ENCODE data around the gene TIMM21.

Gene TIMM21

DNA sequence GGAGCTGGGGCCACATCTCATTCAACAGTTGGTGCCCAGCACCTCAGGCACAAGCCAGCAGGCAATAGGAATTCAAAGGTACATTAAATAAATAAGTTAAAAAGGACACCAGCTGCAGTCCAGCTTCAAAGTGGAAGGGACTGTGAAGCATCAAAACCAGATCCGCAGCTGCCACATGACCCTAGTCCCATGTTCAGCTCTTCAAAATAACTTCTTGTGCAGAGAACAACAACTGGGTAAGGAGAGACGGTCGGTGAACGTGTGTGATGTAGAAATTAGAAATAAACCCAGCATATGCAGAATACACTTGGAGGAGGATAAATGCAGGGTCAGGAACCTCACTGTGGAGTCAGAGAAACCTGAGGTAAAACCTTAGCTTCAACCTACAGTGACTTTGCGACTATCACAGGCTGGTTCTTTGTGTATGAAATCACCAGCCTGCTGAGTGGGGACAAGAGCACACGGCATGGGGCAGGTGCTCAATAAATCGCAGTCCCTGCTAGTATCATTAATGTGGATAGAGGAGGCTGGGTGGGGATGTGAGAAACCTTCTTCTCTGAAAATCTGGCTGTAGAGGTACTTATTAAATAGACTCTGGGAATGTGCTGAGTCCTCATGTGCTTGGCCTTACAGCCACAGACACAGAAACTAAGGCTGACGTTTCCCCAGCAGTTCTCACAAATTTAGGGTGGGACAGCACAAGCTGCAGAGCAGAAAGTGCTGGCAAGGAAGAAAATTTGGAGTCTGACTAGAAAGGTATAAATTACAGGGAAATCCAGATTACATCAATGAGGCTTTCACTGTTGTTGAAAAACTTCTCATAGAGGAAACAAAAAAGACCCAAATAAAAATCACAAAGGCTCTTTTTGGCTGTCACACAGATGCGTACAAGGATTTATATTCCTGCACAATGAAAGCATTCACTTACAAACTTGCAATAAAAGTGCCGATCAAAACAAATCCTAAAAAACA, 21.4 kb upstream of the TIMM21 start:
- Histone ChIP-seq H3K9me3 (ENCODE audit: control insufficient read depth in 1 of 2, low read length in 2 of 2) (no peaks in the 10 kb centered on the region), H3K27ac (ENCODE audit: low read length) (no peak overlapping the region)

DNA sequence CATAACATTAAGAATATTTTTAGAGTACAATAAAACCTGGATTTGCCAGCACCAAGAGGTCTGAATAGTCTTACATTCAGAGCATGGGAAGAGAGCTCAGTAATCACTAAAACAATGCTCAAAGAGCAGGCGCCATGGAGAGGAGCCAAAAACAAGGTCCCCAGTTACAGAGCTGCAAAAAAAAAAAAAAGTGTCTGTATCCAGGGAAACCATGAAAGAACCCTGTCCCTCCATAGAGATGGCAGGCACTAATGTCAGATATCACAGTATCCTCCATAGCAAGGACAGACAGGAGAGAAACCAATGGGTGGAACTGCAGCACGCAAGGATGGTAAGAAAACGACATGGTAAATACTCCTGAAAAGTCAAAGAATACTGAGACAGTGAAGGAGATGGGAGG, 20.2 kb upstream of the TIMM21 start:
- Histone ChIP-seq H3K9me3 (ENCODE audit: control insufficient read depth in 1 of 2, low read length in 2 of 2) (no peaks in the 10 kb centered on the region), H3K27ac (ENCODE audit: low read length) (no peak overlapping the region), H3K4me1 (ENCODE audit: control insufficient read depth in 1 of 2, insufficient read depth in 2 of 2, low read length in 2 of 2) (peaks cover 0 to 6% of the 10 kb centered on the region in 2 donors), H3K36me3 (ENCODE audit: control insufficient read depth in 1 of 2, insufficient read depth in 2 of 2, low read length in 2 of 2) (no peaks in the 10 kb centered on the region), H3K4me3 (ENCODE audit: low read depth in 1 of 2, low read length in 2 of 2) (no peak overlapping the region), H3K27me3 (ENCODE audit: low read depth, low read length) (no peaks in the 10 kb centered on the region)

More for the DNA sequence above, 21.4 kb upstream of the TIMM21 start:
- no peaks in the 10 kb centered on the region for H3K36me3 ChIP-seq (ENCODE audit: control insufficient read depth in 1 of 2, insufficient read depth in 2 of 2, low read length in 2 of 2)
- no peaks in the 10 kb centered on the region for H3K27me3 ChIP-seq (ENCODE audit: low read depth, low read length)
- H3K4me3 ChIP-seq (ENCODE audit: low read depth in 1 of 2, low read length in 2 of 2): no peak overlapping the region
- no peaks in the 10 kb centered on the region for H3K4me1 ChIP-seq (ENCODE audit: control insufficient read depth in 1 of 2, insufficient read depth in 2 of 2, low read length in 2 of 2)

- H3K4me3 ChIP-seq (ENCODE audit: low read depth in 1 of 2, low read length in 2 of 2): no peak overlapping the region
- no peaks in the 10 kb centered on the region for H3K36me3 ChIP-seq (ENCODE audit: control insufficient read depth in 1 of 2, insufficient read depth in 2 of 2, low read length in 2 of 2)
- H3K27ac ChIP-seq (ENCODE audit: low read length): no peak overlapping the region
- no peaks in the 10 kb centered on the region for H3K9me3 ChIP-seq (ENCODE audit: control insufficient read depth in 1 of 2, low read length in 2 of 2)
- peaks cover 0 to 6% of the 10 kb centered on the region in 2 donors for H3K4me1 ChIP-seq (ENCODE audit: control insufficient read depth in 1 of 2, insufficient read depth in 2 of 2, low read length in 2 of 2)
- H3K27me3 ChIP-seq (ENCODE audit: low read depth, low read length): no peaks in the 10 kb centered on the region
Measured at GRCh38 chr18:74131124-74131523, 17.2 kb upstream of the TIMM21 start.

DNA sequence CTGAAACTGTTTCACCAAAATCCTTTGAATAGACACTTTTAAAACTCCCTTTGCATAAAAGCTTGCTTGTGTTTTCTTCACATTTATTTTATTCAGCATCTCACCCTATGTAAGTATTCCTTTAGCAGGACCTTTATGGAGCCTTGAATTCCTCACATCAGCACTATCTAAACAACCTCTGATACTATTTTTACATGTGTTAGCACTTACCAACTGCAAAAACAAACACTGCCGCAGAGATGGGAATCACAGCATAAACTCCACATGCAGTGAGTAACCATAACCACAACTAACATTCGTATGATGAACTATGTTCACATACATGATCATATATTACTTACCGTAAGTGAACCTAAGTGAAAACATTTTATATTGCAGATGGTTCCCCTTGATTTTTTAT, 16.1 kb upstream of the TIMM21 start:
- no peak overlapping the region for H3K4me3 ChIP-seq (ENCODE audit: low read depth in 1 of 2, low read length in 2 of 2)
- H3K36me3 ChIP-seq (ENCODE audit: control insufficient read depth in 1 of 2, insufficient read depth in 2 of 2, low read length in 2 of 2): no peaks in the 10 kb centered on the region
- no peaks in the 10 kb centered on the region for H3K27me3 ChIP-seq (ENCODE audit: low read depth, low read length)
- H3K9me3 ChIP-seq (ENCODE audit: control insufficient read depth in 1 of 2, low read length in 2 of 2): no peaks in the 10 kb centered on the region
- H3K27ac ChIP-seq (ENCODE audit: low read length): no peak overlapping the region
- H3K4me1 ChIP-seq (ENCODE audit: control insufficient read depth in 1 of 2, insufficient read depth in 2 of 2, low read length in 2 of 2): peaks cover 0 to 6% of the 10 kb centered on the region in 2 donors

DNA sequence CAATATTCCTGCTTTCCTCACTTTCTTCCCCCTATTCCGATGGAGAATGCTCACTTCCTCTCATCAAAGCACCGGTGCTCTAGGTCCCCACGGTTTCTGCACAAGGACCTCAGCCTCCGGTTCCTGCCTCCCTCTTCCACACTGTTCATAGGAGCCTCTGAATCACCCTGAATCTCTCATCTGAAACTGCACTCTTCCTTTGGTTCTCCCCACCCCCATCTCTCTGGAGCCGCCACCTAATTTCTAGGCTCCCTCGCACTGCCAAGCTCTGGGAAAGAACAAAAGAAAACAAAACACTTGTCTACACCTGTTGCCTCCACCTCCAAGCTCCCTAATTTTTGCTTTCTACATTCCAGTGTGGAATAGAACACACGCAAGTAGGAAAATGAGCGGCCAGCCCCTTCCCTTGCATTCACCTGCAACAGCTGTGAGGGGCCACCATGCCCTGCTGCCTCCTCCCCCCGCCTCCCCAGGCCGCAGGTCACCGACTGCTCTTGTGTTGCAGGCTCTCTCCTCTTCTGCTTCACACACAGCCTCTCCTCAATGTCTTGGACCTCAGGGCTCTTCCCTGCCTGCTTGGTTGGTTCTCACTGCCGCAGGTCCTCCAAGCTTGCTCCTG, 10.3 kb upstream of the TIMM21 start:
- Histone ChIP-seq H3K36me3 (ENCODE audit: control insufficient read depth in 1 of 2, insufficient read depth in 2 of 2, low read length in 2 of 2) (no peaks in the 10 kb centered on the region), H3K4me1 (ENCODE audit: control insufficient read depth in 1 of 2, insufficient read depth in 2 of 2, low read length in 2 of 2) (no peaks in the 10 kb centered on the region), H3K27ac (ENCODE audit: low read length) (no peak overlapping the region)

DNA sequence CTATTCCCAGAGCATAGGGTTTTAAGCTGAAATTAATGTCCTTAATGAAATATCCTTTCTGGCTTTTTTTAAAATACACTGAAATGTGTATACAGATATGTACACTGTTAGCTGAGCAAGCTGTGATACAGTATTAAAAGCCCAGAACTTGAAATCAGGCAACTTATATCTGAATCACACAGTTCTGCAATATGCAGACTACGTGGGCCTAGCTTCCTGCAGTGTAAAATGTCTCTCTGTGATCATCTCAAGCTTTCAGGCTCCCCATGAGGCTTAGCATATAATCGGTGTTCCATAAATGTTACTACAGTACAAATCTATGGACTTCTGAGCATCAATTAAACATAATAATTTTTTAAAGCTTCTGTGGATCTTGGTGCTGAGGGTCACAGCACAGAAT, 8.9 kb upstream of the TIMM21 start:
- no peak overlapping the region for H3K27ac ChIP-seq (ENCODE audit: low read length)
- H3K9me3 ChIP-seq (ENCODE audit: control insufficient read depth in 1 of 2, low read length in 2 of 2): no peaks in the 10 kb centered on the region
- no peaks in the 10 kb centered on the region for H3K4me1 ChIP-seq (ENCODE audit: control insufficient read depth in 1 of 2, insufficient read depth in 2 of 2, low read length in 2 of 2)
- no peak overlapping the region for H3K4me3 ChIP-seq (ENCODE audit: low read depth in 1 of 2, low read length in 2 of 2)
- H3K36me3 ChIP-seq (ENCODE audit: control insufficient read depth in 1 of 2, insufficient read depth in 2 of 2, low read length in 2 of 2): no peaks in the 10 kb centered on the region
- no peaks in the 10 kb centered on the region for H3K27me3 ChIP-seq (ENCODE audit: low read depth, low read length)

More for the DNA sequence above, 10.3 kb upstream of the TIMM21 start:
- no peaks in the 10 kb centered on the region for H3K9me3 ChIP-seq (ENCODE audit: control insufficient read depth in 1 of 2, low read length in 2 of 2)
- no peaks in the 10 kb centered on the region for H3K27me3 ChIP-seq (ENCODE audit: low read depth, low read length)
- no peak overlapping the region for H3K4me3 ChIP-seq (ENCODE audit: low read depth in 1 of 2, low read length in 2 of 2)

DNA sequence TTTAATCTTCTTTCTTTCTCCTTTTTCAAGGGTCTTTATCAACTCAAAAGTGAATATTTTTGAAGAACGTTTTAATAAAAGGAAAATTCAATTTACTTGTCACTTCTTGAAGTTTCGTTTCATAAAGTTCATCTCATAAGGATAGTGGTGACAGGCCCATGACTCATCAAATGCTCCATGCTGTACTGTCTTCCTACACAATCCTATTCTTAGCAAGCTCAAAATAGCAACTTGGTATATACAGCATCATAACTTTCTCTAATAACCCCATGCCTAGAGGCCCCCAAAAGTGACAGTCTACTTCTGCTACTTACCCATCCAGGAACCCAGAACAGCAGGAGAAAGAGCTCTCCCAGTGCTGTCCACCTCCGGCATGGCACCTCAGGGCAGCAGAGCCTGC, 8.4 kb upstream of the TIMM21 start:
- Histone ChIP-seq H3K4me3 (ENCODE audit: low read depth in 1 of 2, low read length in 2 of 2) (no peak overlapping the region), H3K9me3 (ENCODE audit: control insufficient read depth in 1 of 2, low read length in 2 of 2) (no peaks in the 10 kb centered on the region), H3K27me3 (ENCODE audit: low read depth, low read length) (no peaks in the 10 kb centered on the region), H3K27ac (ENCODE audit: low read length) (no peak overlapping the region), H3K4me1 (ENCODE audit: control insufficient read depth in 1 of 2, insufficient read depth in 2 of 2, low read length in 2 of 2) (no peaks in the 10 kb centered on the region), H3K36me3 (ENCODE audit: control insufficient read depth in 1 of 2, insufficient read depth in 2 of 2, low read length in 2 of 2) (no peaks in the 10 kb centered on the region)

DNA sequence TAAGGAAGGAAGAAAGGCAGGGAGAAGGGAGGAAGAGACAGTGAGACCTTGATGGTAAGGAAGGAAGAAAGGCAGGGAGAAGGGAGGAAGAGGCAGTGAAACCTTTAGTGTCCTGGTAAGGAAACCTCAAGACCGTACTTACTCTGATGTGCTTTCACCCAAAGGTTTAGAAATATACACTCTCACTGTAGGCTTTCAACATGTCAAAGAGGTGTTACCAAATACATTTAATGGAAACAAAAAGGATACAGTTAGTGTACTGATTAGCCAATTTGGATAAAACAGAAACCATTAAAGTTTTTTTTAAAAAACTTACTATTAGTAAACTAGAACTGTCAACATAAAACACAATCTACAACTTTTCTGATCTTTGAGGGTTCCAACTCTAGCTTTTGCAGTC, 7.7 kb upstream of the TIMM21 start:
- H3K27ac ChIP-seq (ENCODE audit: low read length): no peak overlapping the region
- H3K9me3 ChIP-seq (ENCODE audit: control insufficient read depth in 1 of 2, low read length in 2 of 2): no peaks in the 10 kb centered on the region
- H3K36me3 ChIP-seq (ENCODE audit: control insufficient read depth in 1 of 2, insufficient read depth in 2 of 2, low read length in 2 of 2): no peaks in the 10 kb centered on the region
- no peaks in the 10 kb centered on the region for H3K27me3 ChIP-seq (ENCODE audit: low read depth, low read length)
- H3K4me1 ChIP-seq (ENCODE audit: control insufficient read depth in 1 of 2, insufficient read depth in 2 of 2, low read length in 2 of 2): no peaks in the 10 kb centered on the region
- no peak overlapping the region for H3K4me3 ChIP-seq (ENCODE audit: low read depth in 1 of 2, low read length in 2 of 2)

DNA sequence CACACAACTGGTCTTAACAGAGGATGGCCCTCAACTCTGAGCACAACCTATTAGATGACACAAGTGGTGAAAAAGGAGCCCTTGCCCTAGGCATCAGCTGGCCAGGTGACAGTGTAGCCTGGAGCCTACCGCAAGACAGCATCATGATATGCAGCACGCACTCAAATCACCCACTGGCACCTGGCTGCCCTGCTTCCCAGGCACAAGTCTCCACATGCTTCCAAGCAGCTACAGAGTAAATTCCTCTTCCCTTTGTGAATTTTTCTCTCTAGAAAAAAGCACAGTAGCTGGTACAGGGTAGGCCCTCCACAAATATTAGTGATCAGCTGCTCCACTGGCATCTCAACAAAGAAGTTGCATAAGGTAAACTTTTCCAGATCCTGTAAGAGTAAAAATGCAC, 6.7 kb upstream of the TIMM21 start:
- H3K27ac ChIP-seq (ENCODE audit: low read length): no peak overlapping the region

DNA sequence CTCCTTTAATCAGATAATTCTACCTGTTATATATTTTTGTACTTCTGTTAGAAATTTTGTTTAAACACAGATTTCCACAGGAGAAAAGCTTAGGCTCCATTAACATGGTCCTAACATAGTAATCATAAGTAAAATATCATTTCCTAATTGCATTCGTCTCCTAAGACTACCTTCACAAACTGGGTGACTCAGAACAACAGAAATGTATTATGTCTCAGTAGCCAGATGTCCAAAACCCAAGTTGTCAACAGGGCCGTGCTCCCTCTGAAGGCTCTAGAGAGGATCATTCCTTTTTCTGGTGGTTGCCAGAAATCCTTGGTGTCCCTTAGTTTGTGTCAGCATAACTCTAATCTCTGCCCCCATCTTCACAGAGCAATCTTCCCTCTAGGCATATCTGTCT, 6.1 kb upstream of the TIMM21 start:
- H3K36me3 ChIP-seq (ENCODE audit: control insufficient read depth in 1 of 2, insufficient read depth in 2 of 2, low read length in 2 of 2): no peaks in the 10 kb centered on the region
- no peaks in the 10 kb centered on the region for H3K27me3 ChIP-seq (ENCODE audit: low read depth, low read length)
- no peak overlapping the region for H3K4me3 ChIP-seq (ENCODE audit: low read depth in 1 of 2, low read length in 2 of 2)
- H3K27ac ChIP-seq (ENCODE audit: low read length): no peak overlapping the region
- H3K9me3 ChIP-seq (ENCODE audit: control insufficient read depth in 1 of 2, low read length in 2 of 2): no peaks in the 10 kb centered on the region
- H3K4me1 ChIP-seq (ENCODE audit: control insufficient read depth in 1 of 2, insufficient read depth in 2 of 2, low read length in 2 of 2): peaks cover 4 to 9% of the 10 kb centered on the region in 2 donors

More for the DNA sequence above, 6.7 kb upstream of the TIMM21 start:
- no peaks in the 10 kb centered on the region for H3K27me3 ChIP-seq (ENCODE audit: low read depth, low read length)
- peaks cover 0 to 3% of the 10 kb centered on the region in 2 donors for H3K4me1 ChIP-seq (ENCODE audit: control insufficient read depth in 1 of 2, insufficient read depth in 2 of 2, low read length in 2 of 2)
- H3K9me3 ChIP-seq (ENCODE audit: control insufficient read depth in 1 of 2, low read length in 2 of 2): no peaks in the 10 kb centered on the region
- H3K4me3 ChIP-seq (ENCODE audit: low read depth in 1 of 2, low read length in 2 of 2): no peak overlapping the region
- no peaks in the 10 kb centered on the region for H3K36me3 ChIP-seq (ENCODE audit: control insufficient read depth in 1 of 2, insufficient read depth in 2 of 2, low read length in 2 of 2)

GRCh38 chr18:74146756-74147155, 1.6 kb upstream of the TIMM21 start:
- H3K36me3 ChIP-seq (ENCODE audit: control insufficient read depth in 1 of 2, insufficient read depth in 2 of 2, low read length in 2 of 2): peaks cover 0 to 9% of the 10 kb centered on the region in 2 donors
- no peak overlapping the region for H3K27ac ChIP-seq (ENCODE audit: low read length)
- peak overlapping the region; percentile 87 to 95 for H3K4me3 ChIP-seq (ENCODE audit: low read depth in 1 of 2, low read length in 2 of 2)
- no peaks in the 10 kb centered on the region for H3K27me3 ChIP-seq (ENCODE audit: low read depth, low read length)
- H3K4me1 ChIP-seq (ENCODE audit: control insufficient read depth in 1 of 2, insufficient read depth in 2 of 2, low read length in 2 of 2): peaks cover 9 to 39% of the 10 kb centered on the region in 2 donors
- H3K9me3 ChIP-seq (ENCODE audit: control insufficient read depth in 1 of 2, low read length in 2 of 2): no peaks in the 10 kb centered on the region
